ENCODE data around the gene HDDC3.

DNA sequence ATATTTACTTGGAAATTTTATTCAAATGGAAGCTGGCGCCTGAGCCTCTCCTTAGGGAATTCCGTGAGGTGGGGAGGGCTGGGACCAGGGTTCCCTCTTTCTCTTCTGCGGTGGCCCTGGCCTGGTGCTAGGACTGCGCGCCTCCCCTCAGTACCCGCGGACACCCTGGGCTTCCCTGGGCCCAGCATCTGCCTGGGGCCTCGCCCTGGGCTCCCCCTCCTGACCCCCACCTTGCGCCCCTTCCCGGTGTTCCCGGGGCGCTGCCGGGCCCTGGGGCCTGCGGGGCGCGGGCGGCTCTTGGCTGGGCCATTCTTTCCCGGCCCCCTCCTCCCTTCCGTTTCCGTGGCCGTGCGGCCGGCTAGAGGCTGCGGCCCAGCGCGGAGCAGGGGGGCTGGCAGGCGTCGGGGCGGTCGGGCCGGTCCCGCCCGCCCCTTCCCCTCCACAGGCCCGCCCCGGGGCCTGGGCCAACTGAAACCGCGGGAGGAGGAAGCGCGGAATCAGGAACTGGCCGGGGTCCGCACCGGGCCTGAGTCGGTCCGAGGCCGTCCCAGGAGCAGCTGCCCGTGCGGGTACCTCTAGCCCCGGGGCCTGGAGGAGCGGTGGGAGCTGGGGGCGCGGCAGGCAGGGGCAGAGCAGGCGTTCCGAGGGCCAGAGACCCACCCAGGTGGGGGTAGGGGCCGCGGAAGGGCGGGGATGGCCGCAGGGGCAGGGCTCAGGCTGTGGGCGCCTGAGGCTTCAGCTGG, 48.2 kb downstream of the HDDC3 start, which contains the start of gene FES:
- TF ChIP-seq EZH2phosphoT487 (IDR thresholded peaks at IDR 0.05; ENCODE audit: insufficient read depth, low read depth): no peak
- TF ChIP-seq EZH2 (IDR thresholded peaks at IDR 0.05; ENCODE audit: insufficient read depth, poor library complexity, severe bottlenecking): no peak
